HCT116 (cell line): Measurements from ENCODE around the gene PHYKPL. TPM values are rescaled to one million over a fixed set of nuclear protein-coding genes. Genes with fewer than 3 reads are reported as not detected.

Experiments used
- ATAC-seq: fragments of 200-7000 bp; cut with Tn5 transposase; 2 replicates; pipeline ENCODE4 v1.9.1; 2020; ENCODE audit warnings: mild to moderate bottlenecking, moderate library complexity
- BruUV-seq: library from RNA; stranded (reverse); fragments of 400-500 nt; replicated peaks from 2 replicates; lab custom pipeline; 2021; lab: Mats Ljungman, UMichigan
- CTCF ChIA-PET: fragments of 300-600 bp; sonication (Branson Sonifier 250); formaldehyde crosslinking; loops from one replicate; lab custom pipeline; 2021; ENCODE audit warnings: antibody characterized with exemption; lab: Charles Lee
- POLR2A ChIA-PET: fragments of 300-600, 350-600 bp; sonication (Branson Sonifier 250); formaldehyde crosslinking; loops from one replicate; lab custom pipeline; 2021; ENCODE audit warnings: antibody characterized with exemption; lab: Charles Lee
- RAD21 ChIA-PET, 2 experiments: fragments of 300-600 bp; sonication (Branson Sonifier 250); formaldehyde crosslinking; loops; one replicate each; lab custom pipeline; 2023; ENCODE audit warnings: low total read pairs in 2 of 2; ENCODE audit not compliant: uncharacterized antibody in 2 of 2, unreplicated experiment in 2 of 2, low non-redundant PET in 1 of 2; lab: Charles Lee
- DNase-seq: peaks from one replicate; pipeline ENCODE4 v3.0.0-alpha.2; 2010; ENCODE audit warnings: low read depth, low spot score
- H2AFZ ChIP-seq: fragments of 200-600 bp; shearing (Covaris generic), sonication (generic); 2 replicates; pipeline ENCODE4 v1.6.1; 2017; ENCODE audit warnings: low read depth, mixed run types, mixed read lengths, antibody characterized with exemption, low read length; ENCODE audit not compliant: poor library complexity, severe bottlenecking
- H3K27ac ChIP-seq: 2 replicates; pipeline ENCODE4 v1.5.1; 2012; ENCODE audit warnings: low read depth, low read length
- H3K27me3 ChIP-seq: fragments of 200-600 bp; sonication (generic); 2 replicates; pipeline ENCODE4 v1.6.1; 2016; ENCODE audit warnings: mixed run types, low read length, mixed read lengths; ENCODE audit not compliant: insufficient read depth
- H3K36me3 ChIP-seq, 2 experiments: fragments of 200-500 bp in 1 of 2; fragments of 200-600 bp in 1 of 2; sonication (Bioruptor generic) in 1 of 2; sonication (generic) in 1 of 2; 2 replicates each; pipeline versions ENCODE4 v1.5.1 to v1.6.1; 2014 to 2016; ENCODE audit warnings: low read length in 2 of 2, inconsistent platforms in 1 of 2, mixed read lengths in 1 of 2, mixed run types in 1 of 2; ENCODE audit not compliant: insufficient read depth in 2 of 2, control insufficient read depth in 1 of 2
- H3K4me1 ChIP-seq, 2 experiments: fragments of 200-600 bp in 1 of 2; sonication (generic) in 1 of 2; 2 replicates each; pipeline versions ENCODE4 v1.5.1 to v1.6.1; 2012 to 2017; ENCODE audit warnings: low read length in 2 of 2, inconsistent platforms in 1 of 2, mild to moderate bottlenecking in 1 of 2, mixed read lengths in 1 of 2, mixed run types in 1 of 2, moderate library complexity in 1 of 2; ENCODE audit not compliant: insufficient read depth in 2 of 2, control insufficient read depth in 1 of 2
- H3K4me2 ChIP-seq: fragments of 200-600 bp; sonication (generic); 2 replicates; pipeline ENCODE4 v1.6.1; 2017; ENCODE audit warnings: mixed run types, low read length, mixed read lengths
- H3K4me3 ChIP-seq, 2 experiments: fragments of 200-600 bp in 1 of 2; sonication (generic) in 1 of 2; replicated peaks in 1 of 2; 2 replicates each; pipeline ENCODE4 v1.5.1; 2011 to 2016; ENCODE audit warnings: low read length in 2 of 2, control low read depth in 1 of 2, low read depth in 1 of 2, mild to moderate bottlenecking in 1 of 2, mixed read lengths in 1 of 2, mixed run types in 1 of 2
- H3K79me2 ChIP-seq: fragments of 200-600 bp; sonication (generic); 2 replicates; pipeline ENCODE4 v1.6.1; 2017; ENCODE audit warnings: mild to moderate bottlenecking, mixed run types, low read length, moderate library complexity, mixed read lengths; ENCODE audit not compliant: insufficient read depth
- H3K9ac ChIP-seq: fragments of 200-600 bp; sonication (generic); 2 replicates; pipeline ENCODE4 v1.6.1; 2016; ENCODE audit warnings: low read length, mixed read lengths
- H3K9me2 ChIP-seq: fragments of 200-600 bp; sonication (generic), shearing (Covaris generic); 2 replicates; pipeline ENCODE4 v1.6.1; 2017; ENCODE audit warnings: mixed run types, mild to moderate bottlenecking, moderate library complexity; ENCODE audit not compliant: insufficient read depth
- H3K9me3 ChIP-seq, 2 experiments: fragments of 200-500 bp in 1 of 2; fragments of 200-600 bp in 1 of 2; sonication (Bioruptor generic) in 1 of 2; sonication (generic) in 1 of 2; 2 replicates each; pipeline ENCODE4 v1.6.1; 2014 to 2017; ENCODE audit warnings: low read length in 2 of 2, mixed read lengths in 2 of 2, inconsistent platforms in 1 of 2, low read depth in 1 of 2, mild to moderate bottlenecking in 1 of 2, mixed run types in 1 of 2, moderate library complexity in 1 of 2; ENCODE audit not compliant: control insufficient read depth in 1 of 2, insufficient read depth in 1 of 2
- H4K20me1 ChIP-seq: fragments of 200-600 bp; sonication (generic), shearing (Covaris generic); 2 replicates; pipeline ENCODE4 v1.6.1; 2017; ENCODE audit warnings: mixed run types, mild to moderate bottlenecking, moderate library complexity; ENCODE audit not compliant: insufficient read depth
- ATF3 ChIP-seq: IDR thresholded peaks from 2 replicates; pipeline ENCODE4 v1.6.1; 2012
- CEBPB ChIP-seq: IDR thresholded peaks from 2 replicates; pipeline ENCODE4 v1.6.1; 2012; ENCODE audit warnings: low read depth
- EGR1 ChIP-seq: IDR thresholded peaks from 2 replicates; pipeline ENCODE4 v1.6.1; 2012; ENCODE audit warnings: low read depth
- ELF1 ChIP-seq: IDR thresholded peaks from 2 replicates; pipeline ENCODE4 v1.6.1; 2012; ENCODE audit warnings: low read depth, borderline replicate concordance
- EZH2phosphoT487 ChIP-seq: fragments of 200-600 bp; IDR thresholded peaks from 2 replicates; pipeline ENCODE4 v1.6.1; 2018; ENCODE audit warnings: antibody characterized with exemption, borderline replicate concordance
- JUND ChIP-seq: IDR thresholded peaks from 2 replicates; pipeline ENCODE4 v1.6.1; 2012
- MAX ChIP-seq: IDR thresholded peaks from 2 replicates; pipeline ENCODE4 v1.6.1; 2012
- POLR2A ChIP-seq: IDR thresholded peaks from 2 replicates; pipeline ENCODE4 v1.7.0; 2011; ENCODE audit warnings: borderline replicate concordance; ENCODE audit not compliant: insufficient read depth, insufficient read length; ENCODE audit errors: extremely low read depth
- POLR2AphosphoS5 ChIP-seq: IDR thresholded peaks from 2 replicates; pipeline ENCODE4 v1.6.1; 2011; ENCODE audit warnings: mild to moderate bottlenecking, low read depth, low read length, moderate library complexity
- REST ChIP-seq: IDR thresholded peaks from 2 replicates; pipeline ENCODE4 v1.6.1; 2012; ENCODE audit warnings: low read depth
- SIN3A ChIP-seq: IDR thresholded peaks from 2 replicates; pipeline ENCODE4 v1.6.1; 2012; ENCODE audit warnings: low read depth
- SP1 ChIP-seq: IDR thresholded peaks from 2 replicates; pipeline ENCODE4 v1.6.1; 2012; ENCODE audit warnings: low read depth
- SRF ChIP-seq: IDR thresholded peaks from 2 replicates; pipeline ENCODE4 v1.6.1; 2012; ENCODE audit warnings: low read depth
- YY1 ChIP-seq: IDR thresholded peaks from 2 replicates; pipeline ENCODE4 v1.6.1; 2011; ENCODE audit warnings: low read length, low read depth, moderate library complexity, mild to moderate bottlenecking; ENCODE audit not compliant: insufficient replicate concordance; ENCODE audit errors: extremely low read depth
- ZFX ChIP-seq: fragments of 450-650 bp; IDR thresholded peaks from 2 replicates; pipeline ENCODE4 v1.6.1; 2017
- intact Hi-C: fragments of 100-400 bp; cut with micrococcal nuclease; formaldehyde crosslinking; loops from 2 replicates; pipeline ENCODE4 v1.10.0; 2022
- total RNA-seq: library from RNA; stranded (reverse); gene quantifications from one replicate; pipeline ENCODE4 v1.2.1, GENCODE V29; 2021; ENCODE audit not compliant: unreplicated experiment

PHYKPL gene
- total RNA-seq, 1 experiment from 2014 or later, result 57.8 TPM

- intact Hi-C loops, result no loop called here
Observed at GRCh38 chr5:178162481-178162880, 70.1 kb downstream of the PHYKPL start.

GRCh38 chr5:178160176-178160575, 72.4 kb downstream of the PHYKPL start:
- H3K9ac ChIP-seq, result no peak overlapping the region
- no peak overlapping the region for H3K4me2 ChIP-seq
- ChIA-PET CTCF (no interaction called here), POLR2A (no interaction called here), RAD21 (no interaction called here)
- no peaks in the 10 kb centered on the region for H3K9me2 ChIP-seq
- peaks cover 2 to 11% of the 10 kb centered on the region in 2 experiments; a peak in 3 of 4 replicates for H3K4me1 ChIP-seq
- ATAC-seq (no peak), DNase-seq (no peak)
- intact Hi-C loops, result no loop called here
- H2AFZ ChIP-seq, result no peak overlapping the region
- H3K27me3 ChIP-seq, result no peaks in the 10 kb centered on the region
- H3K79me2 ChIP-seq, result no peaks in the 10 kb centered on the region
- no peaks in the 10 kb centered on the region for H3K9me3 ChIP-seq
- no TSS peak for BruUV-seq
- TF ChIP-seq EZH2phosphoT487 (no peak), MAX (no peak), SRF (no peak), ATF3 (no peak), ZFX (no peak), CEBPB (no peak), YY1 (no peak), REST (no peak), EGR1 (no peak)
- no peaks in the 10 kb centered on the region for H4K20me1 ChIP-seq
- no peak overlapping the region for H3K27ac ChIP-seq
- H3K36me3 ChIP-seq, result no peaks in the 10 kb centered on the region
- no peak overlapping the region for H3K4me3 ChIP-seq

More at GRCh38 chr5:178162481-178162880, 70.1 kb downstream of the PHYKPL start:
- H2AFZ ChIP-seq, result no peak overlapping the region
- H3K4me3 ChIP-seq, result no peak overlapping the region
- no peak overlapping the region for H3K4me2 ChIP-seq
- H3K9me2 ChIP-seq, result no peaks in the 10 kb centered on the region
- no peak overlapping the region for H3K9ac ChIP-seq
- BruUV-seq, result no TSS peak
- H3K36me3 ChIP-seq, result no peaks in the 10 kb centered on the region
- DNase-seq (no peak), ATAC-seq (no peak)
- TF ChIP-seq JUND, result no peak
- no peak for TF ChIP-seq SP1
- TF ChIP-seq POLR2A, result no peak
- no peak for TF ChIP-seq ELF1
- TF ChIP-seq EGR1, result no peak
- no peak for TF ChIP-seq ZFX
- TF ChIP-seq SIN3A, result no peak
- no peak for TF ChIP-seq ATF3
- no peak for TF ChIP-seq MAX
- no peak for TF ChIP-seq YY1
- no peak for TF ChIP-seq POLR2AphosphoS5
- no peak for TF ChIP-seq CEBPB
- no peak overlapping the region for H3K27ac ChIP-seq
- RAD21 ChIA-PET, result no interaction called here
- POLR2A ChIA-PET, result no interaction called here
- H3K79me2 ChIP-seq, result no peaks in the 10 kb centered on the region
- H3K27me3 ChIP-seq, result no peaks in the 10 kb centered on the region
- H4K20me1 ChIP-seq, result no peaks in the 10 kb centered on the region
- CTCF ChIA-PET, result interaction anchor here (2.9 kb wide), 1 partner anchor 87 kb away, joined by 19 read pairs; no protein-coding TSS in a partner anchor
- H3K4me1 ChIP-seq, result peaks cover 2 to 11% of the 10 kb centered on the region in 2 experiments; a peak in 3 of 4 replicates
- no peaks in the 10 kb centered on the region for H3K9me3 ChIP-seq
